Activated T-helper 2 cell treated with anti-CD3 and anti-CD28 coated beads, Interferon-gamma antibody, Interleukin-2, Interleukin-4, amounts not matched to agents 10 μg/mL and 5 μg/mL and 100 μg/mL, durations not matched to agents 14 hours and 24 hours and 36 hours (primary cell): Measurements from ENCODE around the gene SIX4. TPM values are rescaled to one million over a fixed set of nuclear protein-coding genes. Genes with fewer than 3 reads are reported as not detected.
A peak's percentile ranks its signal among the peaks of the same experiment; 100 is the strongest.
"Not testable (repeated sequence)": the region's sequence is repeated elsewhere in the genome, so short reads cannot be mapped to it uniquely, and the experiment has no call there.

Experiments
- DNase-seq: peaks from one replicate; pipeline ENCODE4 v3.0.0; 2021; ENCODE audit warnings: low spot score
- H3K27ac Mint-ChIP-seq: one replicate; pipeline ENCODE4 v1.8.0; 2021; ENCODE audit warnings: mixed read lengths
- H3K27me3 Mint-ChIP-seq: one replicate; pipeline ENCODE4 v1.8.0; 2021; ENCODE audit warnings: low read depth, mixed read lengths
- H3K36me3 Mint-ChIP-seq: one replicate; pipeline ENCODE4 v1.8.0; 2021; ENCODE audit warnings: low read depth, mixed read lengths
- H3K4me1 Mint-ChIP-seq: one replicate; pipeline ENCODE4 v1.8.0; 2021; ENCODE audit warnings: low read depth, mixed read lengths
- H3K4me3 Mint-ChIP-seq: one replicate; pipeline ENCODE4 v1.8.0; 2021; ENCODE audit warnings: low read depth, mild to moderate bottlenecking, moderate library complexity, mixed read lengths
- H3K9me3 Mint-ChIP-seq: one replicate; pipeline ENCODE4 v1.8.0; 2021; ENCODE audit warnings: mixed read lengths
- intact Hi-C: fragments of 100-400 bp; cut with micrococcal nuclease; formaldehyde crosslinking; loops from one replicate; pipeline ENCODE4 v1.15.1; 2023
- total RNA-seq: library from RNA; stranded (reverse); gene quantifications from 2 replicates; pipeline ENCODE4 v1.2.3, GENCODE V29; 2022

Gene SIX4
- total RNA-seq, 1 donor from 2014 or later: 1.3 TPM

DNA sequence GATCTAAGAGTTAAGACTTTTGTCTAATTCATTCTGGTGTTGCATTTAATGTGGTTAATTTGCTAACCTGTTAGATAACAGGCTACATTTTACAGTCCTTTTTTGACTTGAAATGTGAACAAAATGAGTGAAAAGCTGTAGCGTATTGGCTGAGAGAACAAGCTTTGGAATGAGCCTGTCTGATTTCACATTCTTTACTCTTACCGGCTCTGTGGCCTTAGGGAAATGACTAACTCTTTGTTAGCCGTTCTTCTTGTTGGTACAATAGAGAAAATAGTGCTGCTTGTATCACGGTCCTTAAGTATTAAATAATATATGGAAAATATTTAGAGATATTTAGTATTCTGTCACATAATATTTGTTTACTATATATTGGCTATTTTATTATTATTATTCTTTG lies 12.3 kb upstream of the SIX4 start:
- Mint-ChIP-seq H3K4me3 (no peak overlapping the region), H3K9me3 (no peaks in the 10 kb centered on the region), H3K27ac (no peak overlapping the region), H3K4me1 (peaks cover 26% of the 10 kb centered on the region), H3K36me3 (peaks cover 6% of the 10 kb centered on the region), H3K27me3 (peaks cover 14% of the 10 kb centered on the region)
- DNase-seq: no peak
- intact Hi-C loops: no loop called here

DNA sequence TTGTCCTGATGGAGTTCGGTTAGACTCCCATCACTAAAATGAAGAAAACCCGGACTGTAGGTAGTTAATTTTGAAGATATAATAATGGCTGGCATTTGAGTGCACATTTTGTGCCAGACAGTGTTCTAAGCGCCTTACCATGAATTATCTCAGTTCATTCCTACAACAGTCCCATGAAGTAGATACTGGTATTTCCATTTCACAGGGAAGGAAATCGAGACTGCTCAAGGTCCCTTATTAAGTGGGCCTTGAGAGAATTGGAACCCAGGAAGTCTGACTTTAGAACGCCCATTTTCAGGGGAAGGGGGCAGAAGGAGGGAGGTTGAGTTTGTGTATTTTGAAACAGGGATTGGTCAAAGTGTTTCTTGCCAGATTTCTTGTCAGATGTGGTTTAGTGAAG lies 11.3 kb upstream of the SIX4 start:
- peaks cover 24% of the 10 kb centered on the region for H3K27me3 Mint-ChIP-seq
- H3K27ac Mint-ChIP-seq: no peak overlapping the region
- H3K4me1 Mint-ChIP-seq: peaks cover 26% of the 10 kb centered on the region
- peaks cover 6% of the 10 kb centered on the region for H3K36me3 Mint-ChIP-seq
- intact Hi-C loops: loop anchor here (1.0 kb wide), 1 partner anchor 45 kb away; no protein-coding TSS in a partner anchor
- DNase-seq: no peak
- H3K4me3 Mint-ChIP-seq: peak overlapping the region; percentile 99
- H3K9me3 Mint-ChIP-seq: peaks cover 5% of the 10 kb centered on the region

DNA sequence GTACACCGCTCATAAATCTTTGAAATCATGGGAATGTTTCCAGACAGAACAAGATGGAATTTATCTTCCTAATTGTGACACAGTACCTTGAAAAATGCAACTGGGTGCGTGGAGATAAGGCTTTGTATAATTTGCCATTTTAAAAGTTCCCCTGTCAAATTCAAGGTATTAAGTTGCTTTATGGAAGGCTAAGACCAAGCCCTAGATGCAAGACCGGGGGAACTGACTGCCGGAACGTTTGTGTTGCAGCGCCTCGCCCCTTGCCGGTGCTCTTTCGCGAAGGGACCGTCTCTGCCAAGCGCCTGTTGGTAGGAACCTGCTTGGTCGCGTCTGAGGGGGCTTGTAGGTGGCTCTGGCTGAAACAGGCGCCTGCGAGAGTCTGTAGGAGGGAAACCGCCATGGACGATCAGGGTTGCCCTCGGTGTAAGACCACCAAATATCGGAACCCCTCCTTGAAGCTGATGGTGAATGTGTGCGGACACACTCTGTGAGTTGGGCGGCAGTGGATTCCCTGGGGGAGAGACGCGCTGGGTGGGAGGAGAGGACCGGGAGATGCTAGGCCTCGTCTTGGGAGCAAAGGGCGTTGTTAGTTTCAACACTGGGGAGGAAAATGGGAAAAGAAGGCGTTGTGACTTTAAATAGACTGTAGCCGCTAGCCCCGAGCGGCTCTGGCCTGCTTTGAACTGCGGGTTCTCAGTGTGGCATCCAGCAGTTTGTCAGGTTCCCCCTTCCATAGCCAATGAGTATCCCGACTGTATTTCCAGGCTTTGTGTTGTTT lies 10.5 kb upstream of the SIX4 start, which contains the start of gene MNAT1:
TSS of gene MNAT1 (plus strand) at position 297 of the 778 bp plus-strand sequence. CDS start at position 399, 102 bp downstream.
- Mint-ChIP-seq H3K4me3 (peak within 1 kb of the TSS; percentile 99), H3K27ac (peak within 1 kb of the TSS; percentile 83), H3K36me3 (peaks cover 3% of the 10 kb centered on the region), H3K27me3 (peaks cover 32% of the 10 kb centered on the region), H3K4me1 (peaks cover 23% of the 10 kb centered on the region), H3K9me3 (peaks cover 5% of the 10 kb centered on the region)
- peak; percentile 70 for DNase-seq
- intact Hi-C loops: loop anchor here (1.0 kb wide), 3 partner anchors 10 to 46 kb away; partner anchors contain the start of gene SIX4

DNA sequence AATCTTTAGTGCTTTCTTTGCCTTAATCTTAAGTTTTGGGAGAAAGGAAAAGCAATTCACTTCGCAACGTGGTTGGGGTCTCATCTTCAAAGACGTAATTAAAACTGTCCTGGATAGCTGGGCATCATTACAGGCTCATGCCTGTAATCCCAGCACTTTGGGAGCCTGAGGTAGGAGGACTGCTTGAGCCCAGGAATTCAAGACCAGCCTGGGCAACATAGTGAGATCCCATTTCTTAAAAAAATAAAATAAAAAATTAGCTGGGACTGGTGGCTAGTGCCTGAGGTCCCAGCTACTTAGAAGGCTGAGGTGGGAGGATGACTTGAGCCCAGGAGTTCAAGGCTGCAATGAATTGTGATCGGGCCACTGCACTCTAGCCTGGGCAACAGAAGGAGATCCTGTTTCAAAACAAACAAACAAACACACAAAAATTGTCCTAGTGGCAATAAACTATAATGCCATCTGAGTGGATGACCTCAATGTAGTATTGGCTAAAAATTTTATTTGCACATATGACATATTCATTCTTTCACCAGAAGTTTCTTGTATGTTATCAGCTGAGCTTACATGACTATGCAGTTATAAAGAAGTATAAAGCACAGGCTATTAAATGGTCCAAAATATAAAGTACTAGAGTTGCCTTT lies 8.8 kb upstream of the SIX4 start:
- Mint-ChIP-seq H3K4me1 (peaks cover 18% of the 10 kb centered on the region), H3K9me3 (peaks cover 5% of the 10 kb centered on the region), H3K27ac (no peak overlapping the region), H3K36me3 (peaks cover 3% of the 10 kb centered on the region), H3K4me3 (no peak overlapping the region), H3K27me3 (peaks cover 49% of the 10 kb centered on the region)
- no peak for DNase-seq
- intact Hi-C loops: no loop called here

GRCh38 chr14:60731291-60731690 lies 7.1 kb upstream of the SIX4 start:
- H3K36me3 Mint-ChIP-seq, DNase-seq, H3K9me3 Mint-ChIP-seq, intact Hi-C loops, H3K27ac Mint-ChIP-seq, H3K4me3 Mint-ChIP-seq: not testable (repeated sequence)
- H3K27me3 Mint-ChIP-seq: peaks cover 63% of the 10 kb centered on the region
- peaks cover 23% of the 10 kb centered on the region for H3K4me1 Mint-ChIP-seq

GRCh38 chr14:60723116-60723906 lies 840 bp downstream of the SIX4 start:
- Mint-ChIP-seq H3K9me3 (no peaks in the 10 kb centered on the region), H3K27ac (no peak overlapping the region), H3K4me1 (peaks cover 15% of the 10 kb centered on the region), H3K36me3 (no peaks in the 10 kb centered on the region), H3K4me3 (peak overlapping the region; percentile 83), H3K27me3 (peaks cover 71% of the 10 kb centered on the region)
- intact Hi-C loops: loop anchor here (1.0 to 10.0 kb wide), 6 partner anchors 30 to 531 kb away; partner anchors contain the start of genes SLC38A6 and TRMT5
- DNase-seq: peak; percentile 11

DNA sequence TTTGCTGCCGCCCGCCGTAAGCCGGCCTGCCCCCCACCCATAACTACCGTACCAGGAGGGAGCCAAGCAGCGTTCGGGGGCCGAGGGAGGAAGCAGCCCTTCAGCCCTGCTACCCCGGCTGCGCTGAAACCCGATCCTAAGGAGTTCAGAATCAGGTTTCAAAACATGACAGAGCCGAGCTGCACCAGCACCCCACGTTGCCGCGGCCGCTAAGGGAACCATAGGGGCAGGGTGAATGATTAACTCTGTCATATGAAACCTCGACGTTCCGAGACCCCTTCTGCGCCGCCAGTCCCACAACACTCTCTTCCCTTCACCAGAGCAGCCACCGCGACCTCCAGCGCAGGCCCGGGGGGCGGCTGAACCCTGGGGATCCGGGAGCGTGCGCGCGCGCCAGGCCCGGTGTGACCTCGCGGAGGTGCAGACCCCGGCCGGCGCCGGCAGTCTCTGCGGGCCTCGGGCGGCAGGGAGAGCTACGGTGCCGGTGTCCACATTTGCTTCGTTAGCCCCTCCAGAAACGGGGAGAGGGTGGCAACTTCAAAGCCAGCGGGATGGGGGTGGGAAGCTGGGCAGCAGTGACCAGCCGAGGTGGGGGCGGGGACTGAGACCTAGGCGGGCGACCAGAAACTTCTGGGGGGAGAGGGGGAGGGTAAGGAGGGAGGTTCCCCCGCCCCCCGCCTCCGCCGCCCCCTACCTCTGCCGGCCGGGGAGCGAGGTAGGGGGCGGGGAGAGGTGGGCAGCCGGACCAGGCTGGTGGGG lies 1.6 kb downstream of the SIX4 start:
- intact Hi-C loops: loop anchor here (1.0 to 10.0 kb wide), 6 partner anchors 31 to 532 kb away; partner anchors contain the start of genes SLC38A6 and TRMT5
- Mint-ChIP-seq H3K27me3 (peaks cover 67% of the 10 kb centered on the region), H3K27ac (no peak overlapping the region), H3K4me3 (peak overlapping the region; percentile 83), H3K4me1 (peaks cover 15% of the 10 kb centered on the region), H3K9me3 (no peaks in the 10 kb centered on the region), H3K36me3 (no peaks in the 10 kb centered on the region)
- no peak for DNase-seq

DNA sequence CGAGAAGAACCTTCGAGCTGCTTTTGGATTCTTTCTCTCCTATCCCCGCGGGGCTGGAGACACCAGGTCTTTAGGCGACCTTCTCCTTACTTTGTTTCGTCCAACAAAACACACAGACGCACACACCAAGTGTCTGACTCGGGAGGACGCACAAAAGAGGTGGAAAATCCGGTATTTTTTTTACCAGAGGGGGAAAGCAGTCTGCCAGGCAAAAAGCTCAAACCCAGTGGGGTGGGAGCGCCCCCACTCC lies 2.1 kb downstream of the SIX4 start:
- intact Hi-C loops: loop anchor here (5.0 to 10.0 kb wide), 4 partner anchors 65 to 533 kb away; no protein-coding TSS in a partner anchor
- no peak overlapping the region for H3K27ac Mint-ChIP-seq
- peaks cover 14% of the 10 kb centered on the region for H3K4me1 Mint-ChIP-seq
- H3K27me3 Mint-ChIP-seq: peaks cover 62% of the 10 kb centered on the region
- peak overlapping the region; percentile 80 for H3K4me3 Mint-ChIP-seq
- H3K9me3 Mint-ChIP-seq: no peaks in the 10 kb centered on the region
- H3K36me3 Mint-ChIP-seq: no peaks in the 10 kb centered on the region
- DNase-seq: no peak

DNA sequence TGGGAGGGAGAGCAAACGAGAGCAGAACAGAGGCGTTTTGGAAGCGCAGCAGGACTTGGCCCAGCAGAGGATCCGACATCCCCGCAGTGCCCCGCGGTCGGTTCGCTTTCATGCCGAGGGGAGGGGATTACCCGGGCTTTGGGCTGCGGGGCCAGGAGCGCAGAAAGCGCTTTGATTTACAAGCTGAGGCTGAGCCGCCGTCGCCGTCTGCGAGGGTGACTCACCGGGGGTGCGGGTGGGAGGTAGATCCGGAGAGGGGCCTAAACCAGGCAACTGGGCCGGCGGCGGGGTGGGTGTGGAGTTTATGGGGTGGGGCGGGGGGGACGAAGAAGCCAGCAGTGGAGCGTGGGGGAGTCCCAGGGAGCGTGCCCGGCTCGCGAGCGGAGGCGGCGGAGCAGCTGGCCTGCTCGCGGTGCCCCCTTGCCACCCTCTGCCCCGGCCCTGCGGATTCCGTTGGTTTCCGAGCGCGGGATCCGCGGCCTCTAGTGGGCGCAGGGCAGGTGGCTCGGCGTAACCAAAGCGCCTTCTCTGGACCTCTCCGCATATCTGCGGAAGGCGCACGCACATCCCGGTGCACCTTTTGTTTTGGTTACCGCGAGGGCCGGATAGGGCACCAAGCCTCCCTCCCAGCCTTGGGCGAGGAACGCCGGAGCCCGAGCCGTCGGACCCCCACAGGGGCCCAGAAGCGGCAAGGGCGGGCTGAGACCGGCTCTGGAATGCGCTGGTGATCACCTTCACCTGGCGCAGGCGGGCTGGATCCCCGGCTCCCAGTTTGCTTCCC lies 2.6 kb downstream of the SIX4 start:
- H3K27ac Mint-ChIP-seq: no peak overlapping the region
- intact Hi-C loops: loop anchor here (5.0 to 10.0 kb wide), 4 partner anchors 64 to 533 kb away; no protein-coding TSS in a partner anchor
- peak; percentile 18 for DNase-seq
- peaks cover 57% of the 10 kb centered on the region for H3K27me3 Mint-ChIP-seq
- H3K36me3 Mint-ChIP-seq: no peaks in the 10 kb centered on the region
- peaks cover 9% of the 10 kb centered on the region for H3K4me1 Mint-ChIP-seq
- H3K9me3 Mint-ChIP-seq: no peaks in the 10 kb centered on the region
- H3K4me3 Mint-ChIP-seq: peak overlapping the region; percentile 80

DNA sequence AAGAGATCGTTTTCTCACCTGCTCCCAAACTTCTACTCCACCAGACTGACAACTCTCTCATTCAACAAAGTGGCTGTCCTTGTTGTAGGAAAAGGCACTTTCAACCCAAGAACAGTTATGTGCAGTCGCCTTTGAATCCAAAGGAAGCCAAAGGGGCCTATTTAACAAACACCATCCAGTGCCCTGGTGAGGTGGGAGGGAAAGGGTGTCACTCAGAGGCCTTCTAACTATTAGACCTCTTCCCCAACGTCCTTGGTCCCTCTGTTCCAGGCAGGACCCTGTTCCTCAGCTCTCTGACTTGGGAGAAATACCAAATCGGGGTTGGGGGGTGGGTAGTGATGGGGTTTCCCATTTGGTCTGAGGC lies 3.2 kb downstream of the SIX4 start:
- Mint-ChIP-seq H3K4me3 (peak overlapping the region; percentile 68), H3K36me3 (no peaks in the 10 kb centered on the region), H3K27ac (no peak overlapping the region), H3K4me1 (peaks cover 9% of the 10 kb centered on the region), H3K9me3 (no peaks in the 10 kb centered on the region), H3K27me3 (peaks cover 57% of the 10 kb centered on the region)
- no peak for DNase-seq
- intact Hi-C loops: loop anchor here (5.0 to 10.0 kb wide), 4 partner anchors 64 to 534 kb away; no protein-coding TSS in a partner anchor

DNA sequence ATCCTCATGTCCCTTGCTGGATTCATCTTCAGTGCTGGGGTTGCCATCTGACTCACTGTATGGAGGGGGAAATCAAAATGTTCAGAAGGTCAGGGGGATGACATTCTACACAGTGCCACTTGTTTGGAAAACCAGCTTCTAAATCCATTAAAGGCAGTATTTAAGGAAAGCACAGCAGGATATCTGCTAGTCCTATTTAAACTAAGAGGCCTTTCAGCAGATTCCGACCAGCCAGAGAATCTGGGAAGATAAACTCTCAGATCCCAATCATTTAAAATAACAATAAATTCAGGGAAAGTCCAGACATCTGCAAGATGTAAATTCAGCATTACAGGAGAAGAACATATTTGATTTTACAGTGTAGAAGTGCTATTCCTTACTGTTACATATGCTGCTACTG lies 3.8 kb downstream of the SIX4 start:
- Mint-ChIP-seq H3K9me3 (no peaks in the 10 kb centered on the region), H3K4me1 (peaks cover 9% of the 10 kb centered on the region), H3K4me3 (no peak overlapping the region), H3K27ac (no peak overlapping the region), H3K27me3 (peaks cover 56% of the 10 kb centered on the region), H3K36me3 (no peaks in the 10 kb centered on the region)
- no peak for DNase-seq
- intact Hi-C loops: loop anchor here (5.0 to 10.0 kb wide), 4 partner anchors 63 to 534 kb away; no protein-coding TSS in a partner anchor
